Small intestine (tissue), 7 donors: ENCODE data around the gene SHC1. TPM values are rescaled to one million over a fixed set of nuclear protein-coding genes. Genes with fewer than 3 reads are reported as not detected.

ENCODE experiments used
- DNase-seq, 2 donors: peaks; one replicate each; pipeline versions ENCODE4 v3.0.0 to v3.0.0-alpha.2; 2013
- FAIRE-seq: peaks from 2 replicates; lab custom pipeline; 2012; peaks lifted over from hg19 to GRCh38; lab: Jason Lieb, UNC
- H3K27ac ChIP-seq, 3 donors: one replicate each; pipeline ENCODE4 v1.5.1; 2013; ENCODE audit warnings: low read length in 2 of 3, mild to moderate bottlenecking in 2 of 3, control low read depth in 1 of 3, inconsistent platforms in 1 of 3, low read depth in 1 of 3, moderate library complexity in 1 of 3
- H3K27me3 ChIP-seq, 3 donors: one replicate each; pipeline ENCODE4 v1.6.1; 2013; ENCODE audit warnings: low read length in 3 of 3, inconsistent platforms in 1 of 3; ENCODE audit not compliant: control insufficient read depth in 3 of 3, insufficient read depth in 3 of 3
- H3K36me3 ChIP-seq, 3 donors: one replicate each; pipeline ENCODE4 v1.6.1; 2013; ENCODE audit warnings: low read length in 3 of 3, inconsistent platforms in 1 of 3, low read depth in 1 of 3, mild to moderate bottlenecking in 1 of 3, moderate library complexity in 1 of 3; ENCODE audit not compliant: control insufficient read depth in 3 of 3, insufficient read depth in 2 of 3
- H3K4me1 ChIP-seq, 3 donors: one replicate each; pipeline ENCODE4 v1.6.1; 2013; ENCODE audit warnings: low read length in 2 of 3, inconsistent platforms in 1 of 3, low read depth in 1 of 3, mild to moderate bottlenecking in 1 of 3, moderate library complexity in 1 of 3; ENCODE audit not compliant: control insufficient read depth in 3 of 3, insufficient read depth in 2 of 3
- H3K4me3 ChIP-seq, 3 donors: one replicate each; pipeline ENCODE4 v1.5.1; 2013; ENCODE audit warnings: low read length in 3 of 3, control low read depth in 1 of 3, inconsistent platforms in 1 of 3, low read depth in 1 of 3, mild to moderate bottlenecking in 1 of 3, moderate library complexity in 1 of 3
- H3K9me3 ChIP-seq, 2 donors: one replicate each; pipeline ENCODE4 v1.6.1; 2013; ENCODE audit warnings: low read depth in 1 of 2, low read length in 1 of 2; ENCODE audit not compliant: control insufficient read depth in 2 of 2, insufficient read depth in 1 of 2
- WGBS, 3 donors: extraction: QIAGEN DNeasy Blood & Tissue Kit; methylation state at CpG; one replicate each; pipeline ENCODE4 v1.1.7; 2013; 5-methylcytosine and 5-hydroxymethylcytosine counted together
- polyA plus RNA-seq, 4 donors: library from polyadenylated mRNA; stranded (reverse) in 3 of 4; unstranded in 1 of 4; fragments of 200-250 nt in 3 of 4; fragments of 120-200 nt in 1 of 4; gene quantifications; one replicate each; pipeline versions ENCODE4 v1.2.1 to v1.2.3, GENCODE V29; 2013
- donor health status: healthy with polysubstance abuse.
- donor health status: control.
- donor health status: control.
- donor health status: Bipolar disorder and iron deficiency.
- donor health status: healthy.

The SHC1 gene
- polyA plus RNA-seq, 4 donors, result 59.7 to 84.8 (median 66.7) TPM

DNA sequence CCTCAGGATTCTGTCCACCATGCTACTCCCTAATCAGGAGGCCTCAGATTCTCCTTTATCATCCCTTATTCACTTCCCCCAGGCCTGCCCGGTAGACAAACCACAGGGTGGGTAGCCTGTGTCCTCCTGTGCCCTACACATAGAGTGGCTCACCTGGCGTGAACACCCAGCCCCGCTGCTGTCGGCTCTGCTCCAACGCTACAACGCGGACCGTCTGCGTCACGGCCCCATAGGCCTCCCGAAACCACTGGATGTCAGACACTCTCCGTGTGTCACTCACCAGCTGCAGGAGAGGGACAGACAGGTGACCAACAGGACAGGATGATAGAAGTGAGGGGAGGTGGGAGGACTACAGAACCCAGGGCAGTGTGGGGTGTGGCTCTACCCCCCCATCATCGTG lies 44.3 kb downstream of the SHC1 start:
- H3K27me3 ChIP-seq, result no peaks in the 10 kb centered on the region
- H3K4me1 ChIP-seq, result peaks cover 0 to 3% (median 0%) of the 10 kb centered on the region in 3 donors
- H3K9me3 ChIP-seq, result no peaks in the 10 kb centered on the region
- H3K27ac ChIP-seq, result no peak overlapping the region
- DNase-seq (no peak), FAIRE-seq (no peak)
- 92 to 95% (median 93%) methylated on average over 13 of the region's 13 CpGs for WGBS, 3 donors
- H3K36me3 ChIP-seq, result peaks cover 14 to 79% (median 17%) of the 10 kb centered on the region in 3 donors
- H3K4me3 ChIP-seq, result no peak overlapping the region

DNA sequence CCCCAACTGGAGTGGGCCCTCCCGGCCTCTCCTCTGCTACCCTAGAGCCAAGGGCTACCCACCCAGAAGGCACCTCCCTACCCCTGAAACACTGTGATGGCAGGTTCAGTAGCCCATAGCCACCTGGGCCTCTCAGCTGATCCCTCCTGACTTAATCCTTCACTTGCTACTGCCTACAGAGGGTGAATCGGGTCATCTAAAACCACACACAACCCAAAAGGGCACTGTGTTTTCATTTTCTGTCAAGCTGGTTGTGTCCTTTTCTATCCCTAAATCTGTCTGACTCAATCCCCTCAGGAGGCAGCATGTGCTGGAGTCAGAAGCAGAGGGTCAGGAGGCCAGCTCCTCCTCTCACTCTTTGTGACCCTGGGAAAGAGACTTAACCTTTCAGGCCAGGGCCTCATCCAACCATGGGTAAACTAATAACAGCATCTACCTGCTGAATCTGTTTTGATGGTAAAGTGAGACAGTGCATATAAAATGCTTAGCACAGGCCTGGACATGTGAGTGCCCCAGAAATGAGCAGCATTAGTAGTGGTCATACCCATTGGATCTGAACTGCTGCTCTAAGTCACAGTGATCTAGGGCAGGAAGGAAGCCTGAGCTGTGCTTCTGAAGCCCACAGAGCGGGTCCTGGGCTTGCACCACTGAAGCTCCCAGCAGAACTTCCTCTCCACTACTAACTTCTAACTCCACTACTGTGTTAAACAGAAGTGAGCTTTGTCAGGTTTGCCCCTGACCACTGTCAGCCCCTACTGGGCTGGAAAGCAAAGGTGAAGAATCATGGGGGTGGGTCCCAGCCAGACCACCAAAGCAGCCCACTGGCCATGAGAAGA lies 45.0 kb downstream of the SHC1 start:
- 84 to 93% (median 92%) methylated on average over 3 of the region's 3 CpGs for WGBS, 3 donors
- H3K4me1 ChIP-seq, result no peaks in the 10 kb centered on the region
- no peaks in the 10 kb centered on the region for H3K27me3 ChIP-seq
- DNase-seq (no peak), FAIRE-seq (no peak)
- H3K36me3 ChIP-seq, result peaks cover 14 to 74% (median 17%) of the 10 kb centered on the region in 3 donors
- H3K27ac ChIP-seq, result no peak overlapping the region
- H3K4me3 ChIP-seq, result no peak overlapping the region
- no peaks in the 10 kb centered on the region for H3K9me3 ChIP-seq

- no peaks in the 10 kb centered on the region for H3K9me3 ChIP-seq
- FAIRE-seq (no peak), DNase-seq (no peak)
- H3K27ac ChIP-seq, result no peak overlapping the region
- 96 to 100% (median 97%) methylated on average over 3 of the region's 3 CpGs for WGBS, 3 donors
- no peaks in the 10 kb centered on the region for H3K27me3 ChIP-seq
- H3K36me3 ChIP-seq, result peaks cover 14 to 58% (median 17%) of the 10 kb centered on the region in 3 donors
- no peaks in the 10 kb centered on the region for H3K4me1 ChIP-seq
- no peak overlapping the region for H3K4me3 ChIP-seq
Observed at GRCh38 chr1:154923695-154924094, 46.9 kb downstream of the SHC1 start.

DNA sequence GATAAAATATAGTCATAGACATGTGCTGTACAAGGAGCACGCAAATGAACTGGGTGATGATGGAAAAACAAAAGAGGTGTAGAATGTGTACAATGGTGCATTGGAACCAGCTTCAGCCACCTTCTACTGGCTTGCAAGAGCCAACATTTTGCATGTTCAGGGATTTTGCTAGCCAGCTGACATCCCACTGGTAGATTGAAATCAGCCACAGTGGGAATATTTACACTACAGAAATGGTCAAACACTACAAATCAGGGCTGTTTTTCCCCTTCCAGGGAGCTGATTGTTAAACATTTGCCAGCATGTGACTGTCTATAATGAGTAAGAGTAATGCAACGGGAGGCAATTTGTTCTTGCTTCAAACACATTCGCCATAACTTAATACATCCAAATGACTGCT lies 57.3 kb downstream of the SHC1 start:
- Histone ChIP-seq H3K4me3 (no peak overlapping the region), H3K36me3 (peaks cover 0 to 2% (median 0%) of the 10 kb centered on the region in 3 donors), H3K27ac (no peak overlapping the region), H3K9me3 (peaks cover 0 to 16% of the 10 kb centered on the region in 2 donors), H3K27me3 (no peaks in the 10 kb centered on the region), H3K4me1 (no peaks in the 10 kb centered on the region)
- no peak for FAIRE-seq
- DNase-seq, result no peak
- WGBS, 3 donors, result 89 to 90% (median 89%) methylated on average over 3 of the region's 3 CpGs

DNA sequence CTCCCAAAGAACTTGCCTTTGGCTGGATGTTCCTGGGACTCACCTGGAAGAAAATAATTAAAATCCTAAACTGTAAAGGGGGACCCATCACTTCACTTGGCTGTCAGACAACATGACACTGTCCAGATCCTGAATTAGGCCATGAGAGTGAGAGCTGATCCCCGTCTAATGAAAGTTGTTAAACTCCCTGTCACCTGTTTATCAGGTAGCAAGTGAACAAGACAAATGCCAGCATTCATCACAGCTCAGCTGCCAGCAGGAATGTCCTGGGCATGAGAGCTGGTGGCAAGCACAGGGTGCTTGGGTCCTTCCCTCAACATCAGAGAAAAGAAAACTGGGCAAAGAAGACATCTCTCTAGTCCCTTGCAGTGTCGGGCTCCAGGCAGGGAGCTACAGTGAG lies 57.8 kb downstream of the SHC1 start:
- H3K4me3 ChIP-seq, result no peak overlapping the region
- H3K9me3 ChIP-seq, result peaks cover 0 to 21% of the 10 kb centered on the region in 2 donors
- H3K36me3 ChIP-seq, result peaks cover 0 to 2% (median 0%) of the 10 kb centered on the region in 3 donors
- FAIRE-seq, result no peak
- H3K4me1 ChIP-seq, result no peaks in the 10 kb centered on the region
- 87 to 91% (median 90%) methylated on average over 2 of the region's 2 CpGs for WGBS, 3 donors
- H3K27ac ChIP-seq, result no peak overlapping the region
- no peaks in the 10 kb centered on the region for H3K27me3 ChIP-seq
- DNase-seq, result no peak

Other genes with a start within 250 kb of the SHC1 start
- 1 to 10 TPM in 2 of 4 donors, under 1 TPM in 2; 0.27 to 1.6 (median 0.94) TPM for gene KCNN3, start 100.5 kb downstream of the SHC1 start, polyA plus RNA-seq
- gene PMVK, start 34.0 kb downstream of the SHC1 start, polyA plus RNA-seq, result 100 to 1,000 TPM in 1 of 4 donors, 10 to 100 TPM in 3; 44.8 to 120 (median 76.0) TPM
- gene PBXIP1, start 14.6 kb downstream of the SHC1 start, polyA plus RNA-seq, result 10 to 100 TPM; 31.9 to 97.8 (median 37.8) TPM
- gene PYGO2, start 9.0 kb downstream of the SHC1 start, polyA plus RNA-seq, result 10 to 100 TPM; 22.1 to 34.7 (median 24.8) TPM
- gene CKS1B, start 3.9 kb upstream of the SHC1 start, polyA plus RNA-seq, result 100 to 1,000 TPM in 1 of 4 donors, 10 to 100 TPM in 3; 63.7 to 117 (median 75.6) TPM
- 10 to 100 TPM; 25.1 to 51.4 (median 34.4) TPM for gene FLAD1, start 12.6 kb upstream of the SHC1 start, polyA plus RNA-seq
- gene LENEP, start 22.8 kb upstream of the SHC1 start, polyA plus RNA-seq, result under 1 TPM in 1 of 4 donors, not detected in 3; 0.64 TPM
- gene ZBTB7B, start 32.1 kb upstream of the SHC1 start, polyA plus RNA-seq, result 100 to 1,000 TPM in 2 of 4 donors, 10 to 100 TPM in 2; 51.5 to 222 (median 115) TPM
- 10 to 100 TPM in 2 of 4 donors, 1 to 10 TPM in 2; 1.9 to 27.1 (median 10.6) TPM for gene DCST2, start 63.0 kb upstream of the SHC1 start, polyA plus RNA-seq
- under 1 TPM in 2 of 4 donors, not detected in 2; 0.10 to 0.56 TPM for gene DCST1, start 63.1 kb upstream of the SHC1 start, polyA plus RNA-seq
- gene ADAM15, start 80.6 kb upstream of the SHC1 start, polyA plus RNA-seq, result 100 to 1,000 TPM in 3 of 4 donors, 10 to 100 TPM in 1; 24.9 to 206 (median 147) TPM
- 10 to 100 TPM; 16.8 to 41.3 (median 17.4) TPM for gene EFNA4, start 93.0 kb upstream of the SHC1 start, polyA plus RNA-seq
- gene EFNA3, start 108.1 kb upstream of the SHC1 start, polyA plus RNA-seq, result 1 to 10 TPM; 2.0 to 7.0 (median 5.4) TPM
- gene EFNA1, start 157.1 kb upstream of the SHC1 start, polyA plus RNA-seq, result 100 to 1,000 TPM in 3 of 4 donors, 10 to 100 TPM in 1; 50.6 to 166 (median 145) TPM
- 10 to 100 TPM; 44.6 to 99.5 (median 61.9) TPM for gene SLC50A1, start 165.1 kb upstream of the SHC1 start, polyA plus RNA-seq
- 100 to 1,000 TPM in 3 of 4 donors, 10 to 100 TPM in 1; 68.5 to 306 (median 238) TPM for gene DPM3, start 169.8 kb upstream of the SHC1 start, polyA plus RNA-seq
- 100 to 1,000 TPM; 144 to 286 (median 201) TPM for gene KRTCAP2, start 202.6 kb upstream of the SHC1 start, polyA plus RNA-seq
- under 1 TPM in 3 of 4 donors, not detected in 1; 0.27 to 0.64 (median 0.57) TPM for gene TRIM46, start 203.1 kb upstream of the SHC1 start, polyA plus RNA-seq
- 10 to 100 TPM; 11.3 to 24.9 (median 14.8) TPM for gene THBS3, start 237.2 kb upstream of the SHC1 start, polyA plus RNA-seq
- gene MTX1, start 237.9 kb upstream of the SHC1 start, polyA plus RNA-seq, result 10 to 100 TPM; 40.0 to 72.2 (median 49.4) TPM